NT2/D1 (cell line): Measurements from ENCODE around the gene GIMAP1.

Experiments used
- YY1 ChIP-seq: IDR thresholded peaks from 2 replicates; pipeline ENCODE4 v1.6.1; 2011; ENCODE audit not compliant: insufficient read length, insufficient read depth
- ZNF274 ChIP-seq: IDR thresholded peaks from 2 replicates; pipeline ENCODE4 v1.6.1; 2011; ENCODE audit warnings: mild to moderate bottlenecking, low read depth, low read length

GRCh38 chr7:150745876-150746275, 29.5 kb downstream of the GIMAP1 start:
- TF ChIP-seq ZNF274: no peak
- TF ChIP-seq YY1: no peak
